GM23338 (cell line): ENCODE results near the gene PDCD7. TPM values are rescaled to one million over a fixed set of nuclear protein-coding genes. Genes with fewer than 3 reads are reported as not detected.
A peak's percentile ranks its signal among the peaks of the same experiment; 100 is the strongest.

Source experiments
- ATAC-seq: fragments of 200-7000 bp; cut with Tn5 transposase; 3 replicates; pipeline ENCODE4 v1.9.1; 2020
- DNase-seq: peaks from one replicate; pipeline ENCODE4 v3.0.0-alpha.2; 2015; ENCODE audit warnings: low spot score
- H2AFZ ChIP-seq: fragments of 200-600 bp; sonication (generic); 2 replicates; pipeline ENCODE4 v1.8.0; 2016; ENCODE audit warnings: antibody characterized with exemption, mild to moderate bottlenecking, moderate library complexity
- H3F3A ChIP-seq: fragments of 200-600 bp; sonication (generic); replicated peaks from 2 replicates; pipeline ENCODE4 v1.8.0; 2017; ENCODE audit warnings: antibody characterized with exemption, mixed run types, low read depth
- H3K27ac ChIP-seq: fragments of 200-600 bp; sonication (generic); 2 replicates; pipeline ENCODE4 v1.6.1; 2016; ENCODE audit warnings: low read depth
- H3K27me3 ChIP-seq: fragments of 200-600 bp; sonication (generic); 2 replicates; pipeline ENCODE4 v1.8.0; 2016; ENCODE audit warnings: mild to moderate bottlenecking, mixed run types, moderate library complexity; ENCODE audit not compliant: insufficient read depth
- H3K36me3 ChIP-seq: fragments of 200-600 bp; sonication (generic); 2 replicates; pipeline ENCODE4 v1.8.0; 2016; ENCODE audit warnings: mild to moderate bottlenecking; ENCODE audit not compliant: insufficient read depth
- H3K4me1 ChIP-seq: fragments of 200-600 bp; sonication (generic); 2 replicates; pipeline ENCODE4 v1.8.0; 2016; ENCODE audit warnings: mild to moderate bottlenecking, moderate library complexity; ENCODE audit not compliant: insufficient read depth
- H3K4me2 ChIP-seq: fragments of 200-600 bp; sonication (generic); 2 replicates; pipeline ENCODE4 v1.7.1; 2017; ENCODE audit warnings: mixed run types
- H3K4me3 ChIP-seq: fragments of 200-600 bp; sonication (generic); 2 replicates; pipeline ENCODE4 v1.6.1; 2016; ENCODE audit warnings: mixed run types
- H3K79me2 ChIP-seq: fragments of 200-600 bp; sonication (generic); replicated peaks from 2 replicates; pipeline ENCODE4 v1.8.0; 2017; ENCODE audit warnings: mild to moderate bottlenecking; ENCODE audit not compliant: insufficient read depth
- H3K9me2 ChIP-seq: fragments of 200-600 bp; sonication (generic); 2 replicates; pipeline ENCODE4 v1.8.0; 2017; ENCODE audit not compliant: insufficient read depth
- H4K20me1 ChIP-seq: fragments of 200-600 bp; sonication (generic); replicated peaks from 2 replicates; pipeline ENCODE4 v1.8.0; 2017; ENCODE audit warnings: mild to moderate bottlenecking; ENCODE audit not compliant: insufficient read depth
- H3K27ac Mint-ChIP-seq: 2 replicates; pipeline ENCODE4 v1.8.0; 2020; ENCODE audit warnings: inconsistent platforms, mild to moderate bottlenecking, moderate library complexity, mixed read lengths
- H3K27me3 Mint-ChIP-seq: 3 replicates; pipeline ENCODE4 v1.8.0; 2022; ENCODE audit warnings: low read depth, mild to moderate bottlenecking, moderate library complexity, mixed read lengths, inconsistent platforms; ENCODE audit not compliant: insufficient read depth, poor library complexity
- H3K36me3 Mint-ChIP-seq: 3 replicates; pipeline ENCODE4 v1.8.0; 2021; ENCODE audit warnings: low read depth, mild to moderate bottlenecking, inconsistent platforms, moderate library complexity, mixed read lengths
- H3K4me1 Mint-ChIP-seq: 3 replicates; pipeline ENCODE4 v1.8.0; 2020; ENCODE audit warnings: mild to moderate bottlenecking, inconsistent platforms, mixed read lengths
- H3K4me3 Mint-ChIP-seq: 3 replicates; pipeline ENCODE4 v1.8.0; 2021; ENCODE audit warnings: moderate library complexity, mild to moderate bottlenecking, inconsistent platforms, mixed read lengths
- H3K9me3 Mint-ChIP-seq: 3 replicates; pipeline ENCODE4 v1.8.0; 2020; ENCODE audit warnings: moderate library complexity, mild to moderate bottlenecking, inconsistent platforms, mixed read lengths
- EZH2 ChIP-seq: fragments of 200-600 bp; sonication (generic); IDR thresholded peaks from one replicate; pipeline ENCODE4 v1.8.0; 2017; ENCODE audit warnings: antibody characterized with exemption, mild to moderate bottlenecking, low read depth; ENCODE audit not compliant: unreplicated experiment
- JUNB ChIP-seq: IDR thresholded peaks from one replicate; pipeline ENCODE4 v1.6.1; 2016; ENCODE audit warnings: antibody characterized with exemption; ENCODE audit not compliant: unreplicated experiment
- STAT1 ChIP-seq: IDR thresholded peaks from one replicate; pipeline ENCODE4 v1.6.1; 2016; ENCODE audit warnings: antibody characterized with exemption; ENCODE audit not compliant: unreplicated experiment
- ZNF114 ChIP-seq: fragments of 250-450 bp; sonication (Bioruptor Pico); IDR thresholded peaks from 2 replicates; pipeline ENCODE4 v1.5.0; 2020; ENCODE audit warnings: mild to moderate bottlenecking, moderate library complexity
- polyA plus RNA-seq: library from polyadenylated mRNA; unstranded; fragments of >200 nt; fragmentation: Nextera tagmentation; extraction: Ambion mirVana; gene quantifications from 2 replicates; pipeline ENCODE4 v1.2.1, GENCODE V29; 2016
- total RNA-seq: library from RNA; depleted of rRNA; stranded (reverse); fragments of >200 nt; shearing (Covaris generic); gene quantifications from 2 replicates; pipeline ENCODE4 v1.2.3, GENCODE V29; 2014
- TF ChIP-seq, protein P1 (sequence below), 2 experiments: fragments of 200-600 bp in 1 of 2; sonication (generic) in 1 of 2; conservative IDR thresholded peaks; 2 replicates each; pipeline versions ENCODE4 v1.5.1 to v1.6.1; 2016 to 2017; ENCODE audit warnings: antibody characterized with exemption in 2 of 2, low read depth in 2 of 2, mild to moderate bottlenecking in 2 of 2, moderate library complexity in 1 of 2
- TF ChIP-seq, protein P2 (sequence below): fragments of 250-450 bp; sonication (Bioruptor Pico); IDR thresholded peaks from 2 replicates; pipeline ENCODE4 v1.5.0; 2020; ENCODE audit warnings: mild to moderate bottlenecking, moderate library complexity

Gene PDCD7
- total and polyA plus RNA-seq, 2 experiments from 2014 or later, result 16.8 to 21.2 TPM

DNA sequence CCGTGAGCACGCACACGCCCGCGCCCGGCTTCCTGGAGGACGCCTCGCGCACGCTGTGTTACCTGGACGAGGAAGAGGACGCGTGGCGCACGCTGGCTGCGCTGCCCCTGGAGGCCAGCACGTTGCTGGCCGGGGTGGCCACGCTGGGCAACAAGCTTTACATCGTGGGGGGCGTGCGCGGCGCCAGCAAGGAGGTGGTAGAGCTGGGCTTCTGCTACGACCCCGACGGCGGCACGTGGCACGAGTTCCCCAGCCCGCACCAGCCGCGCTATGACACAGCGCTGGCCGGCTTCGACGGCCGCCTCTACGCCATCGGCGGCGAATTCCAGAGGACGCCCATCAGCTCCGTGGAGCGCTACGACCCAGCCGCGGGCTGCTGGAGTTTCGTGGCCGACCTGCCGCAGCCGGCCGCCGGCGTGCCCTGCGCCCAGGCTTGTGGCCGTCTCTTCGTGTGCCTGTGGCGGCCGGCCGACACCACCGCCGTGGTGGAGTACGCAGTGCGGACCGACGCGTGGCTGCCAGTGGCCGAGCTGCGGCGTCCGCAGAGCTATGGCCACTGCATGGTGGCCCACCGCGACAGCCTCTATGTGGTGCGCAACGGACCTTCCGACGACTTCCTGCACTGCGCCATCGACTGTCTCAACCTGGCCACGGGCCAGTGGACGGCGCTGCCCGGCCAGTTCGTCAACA is 56.2 kb downstream of the PDCD7 start:
- H3K27me3 Mint-ChIP-seq, result peaks cover 18% of the 10 kb centered on the region
- peaks cover 8% of the 10 kb centered on the region for H3K9me3 Mint-ChIP-seq
- no peaks in the 10 kb centered on the region for H3K9me2 ChIP-seq
- peaks cover 16% of the 10 kb centered on the region for H3K4me1 ChIP-seq
- 0 out of 2 replicates have a peak, but pooled peaks cover 3% of the 10 kb centered on the region for H3K27me3 ChIP-seq
- H3K4me3 ChIP-seq, result no peak overlapping the region
- H3F3A ChIP-seq, result peaks cover 14% of the 10 kb centered on the region; the same call in 1 of the 2 replicates
- no peak overlapping the region for H3K27ac Mint-ChIP-seq
- peak; percentile 41 for DNase-seq
- ATAC-seq, result peak; percentile 30
- H3K36me3 Mint-ChIP-seq, result no peaks in the 10 kb centered on the region; the same call in 2 of the 3 replicates
- no peaks in the 10 kb centered on the region for H4K20me1 ChIP-seq
- no peak overlapping the region for H3K27ac ChIP-seq
- TF ChIP-seq STAT1 (no peak), EZH2 (no peak), JUNB (no peak), ZNF114 (CRISPR knock-in tag) (no peak)
- TF ChIP-seq, protein P1, sequence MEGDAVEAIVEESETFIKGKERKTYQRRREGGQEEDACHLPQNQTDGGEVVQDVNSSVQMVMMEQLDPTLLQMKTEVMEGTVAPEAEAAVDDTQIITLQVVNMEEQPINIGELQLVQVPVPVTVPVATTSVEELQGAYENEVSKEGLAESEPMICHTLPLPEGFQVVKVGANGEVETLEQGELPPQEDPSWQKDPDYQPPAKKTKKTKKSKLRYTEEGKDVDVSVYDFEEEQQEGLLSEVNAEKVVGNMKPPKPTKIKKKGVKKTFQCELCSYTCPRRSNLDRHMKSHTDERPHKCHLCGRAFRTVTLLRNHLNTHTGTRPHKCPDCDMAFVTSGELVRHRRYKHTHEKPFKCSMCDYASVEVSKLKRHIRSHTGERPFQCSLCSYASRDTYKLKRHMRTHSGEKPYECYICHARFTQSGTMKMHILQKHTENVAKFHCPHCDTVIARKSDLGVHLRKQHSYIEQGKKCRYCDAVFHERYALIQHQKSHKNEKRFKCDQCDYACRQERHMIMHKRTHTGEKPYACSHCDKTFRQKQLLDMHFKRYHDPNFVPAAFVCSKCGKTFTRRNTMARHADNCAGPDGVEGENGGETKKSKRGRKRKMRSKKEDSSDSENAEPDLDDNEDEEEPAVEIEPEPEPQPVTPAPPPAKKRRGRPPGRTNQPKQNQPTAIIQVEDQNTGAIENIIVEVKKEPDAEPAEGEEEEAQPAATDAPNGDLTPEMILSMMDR (conservative IDR thresholded peaks at IDR 0.05; ENCODE audit: low read depth in 2 of 2), result peak in 1 of 2 experiments; percentile 8; a peak in 1 of 4 replicates
- TF ChIP-seq, protein P2, sequence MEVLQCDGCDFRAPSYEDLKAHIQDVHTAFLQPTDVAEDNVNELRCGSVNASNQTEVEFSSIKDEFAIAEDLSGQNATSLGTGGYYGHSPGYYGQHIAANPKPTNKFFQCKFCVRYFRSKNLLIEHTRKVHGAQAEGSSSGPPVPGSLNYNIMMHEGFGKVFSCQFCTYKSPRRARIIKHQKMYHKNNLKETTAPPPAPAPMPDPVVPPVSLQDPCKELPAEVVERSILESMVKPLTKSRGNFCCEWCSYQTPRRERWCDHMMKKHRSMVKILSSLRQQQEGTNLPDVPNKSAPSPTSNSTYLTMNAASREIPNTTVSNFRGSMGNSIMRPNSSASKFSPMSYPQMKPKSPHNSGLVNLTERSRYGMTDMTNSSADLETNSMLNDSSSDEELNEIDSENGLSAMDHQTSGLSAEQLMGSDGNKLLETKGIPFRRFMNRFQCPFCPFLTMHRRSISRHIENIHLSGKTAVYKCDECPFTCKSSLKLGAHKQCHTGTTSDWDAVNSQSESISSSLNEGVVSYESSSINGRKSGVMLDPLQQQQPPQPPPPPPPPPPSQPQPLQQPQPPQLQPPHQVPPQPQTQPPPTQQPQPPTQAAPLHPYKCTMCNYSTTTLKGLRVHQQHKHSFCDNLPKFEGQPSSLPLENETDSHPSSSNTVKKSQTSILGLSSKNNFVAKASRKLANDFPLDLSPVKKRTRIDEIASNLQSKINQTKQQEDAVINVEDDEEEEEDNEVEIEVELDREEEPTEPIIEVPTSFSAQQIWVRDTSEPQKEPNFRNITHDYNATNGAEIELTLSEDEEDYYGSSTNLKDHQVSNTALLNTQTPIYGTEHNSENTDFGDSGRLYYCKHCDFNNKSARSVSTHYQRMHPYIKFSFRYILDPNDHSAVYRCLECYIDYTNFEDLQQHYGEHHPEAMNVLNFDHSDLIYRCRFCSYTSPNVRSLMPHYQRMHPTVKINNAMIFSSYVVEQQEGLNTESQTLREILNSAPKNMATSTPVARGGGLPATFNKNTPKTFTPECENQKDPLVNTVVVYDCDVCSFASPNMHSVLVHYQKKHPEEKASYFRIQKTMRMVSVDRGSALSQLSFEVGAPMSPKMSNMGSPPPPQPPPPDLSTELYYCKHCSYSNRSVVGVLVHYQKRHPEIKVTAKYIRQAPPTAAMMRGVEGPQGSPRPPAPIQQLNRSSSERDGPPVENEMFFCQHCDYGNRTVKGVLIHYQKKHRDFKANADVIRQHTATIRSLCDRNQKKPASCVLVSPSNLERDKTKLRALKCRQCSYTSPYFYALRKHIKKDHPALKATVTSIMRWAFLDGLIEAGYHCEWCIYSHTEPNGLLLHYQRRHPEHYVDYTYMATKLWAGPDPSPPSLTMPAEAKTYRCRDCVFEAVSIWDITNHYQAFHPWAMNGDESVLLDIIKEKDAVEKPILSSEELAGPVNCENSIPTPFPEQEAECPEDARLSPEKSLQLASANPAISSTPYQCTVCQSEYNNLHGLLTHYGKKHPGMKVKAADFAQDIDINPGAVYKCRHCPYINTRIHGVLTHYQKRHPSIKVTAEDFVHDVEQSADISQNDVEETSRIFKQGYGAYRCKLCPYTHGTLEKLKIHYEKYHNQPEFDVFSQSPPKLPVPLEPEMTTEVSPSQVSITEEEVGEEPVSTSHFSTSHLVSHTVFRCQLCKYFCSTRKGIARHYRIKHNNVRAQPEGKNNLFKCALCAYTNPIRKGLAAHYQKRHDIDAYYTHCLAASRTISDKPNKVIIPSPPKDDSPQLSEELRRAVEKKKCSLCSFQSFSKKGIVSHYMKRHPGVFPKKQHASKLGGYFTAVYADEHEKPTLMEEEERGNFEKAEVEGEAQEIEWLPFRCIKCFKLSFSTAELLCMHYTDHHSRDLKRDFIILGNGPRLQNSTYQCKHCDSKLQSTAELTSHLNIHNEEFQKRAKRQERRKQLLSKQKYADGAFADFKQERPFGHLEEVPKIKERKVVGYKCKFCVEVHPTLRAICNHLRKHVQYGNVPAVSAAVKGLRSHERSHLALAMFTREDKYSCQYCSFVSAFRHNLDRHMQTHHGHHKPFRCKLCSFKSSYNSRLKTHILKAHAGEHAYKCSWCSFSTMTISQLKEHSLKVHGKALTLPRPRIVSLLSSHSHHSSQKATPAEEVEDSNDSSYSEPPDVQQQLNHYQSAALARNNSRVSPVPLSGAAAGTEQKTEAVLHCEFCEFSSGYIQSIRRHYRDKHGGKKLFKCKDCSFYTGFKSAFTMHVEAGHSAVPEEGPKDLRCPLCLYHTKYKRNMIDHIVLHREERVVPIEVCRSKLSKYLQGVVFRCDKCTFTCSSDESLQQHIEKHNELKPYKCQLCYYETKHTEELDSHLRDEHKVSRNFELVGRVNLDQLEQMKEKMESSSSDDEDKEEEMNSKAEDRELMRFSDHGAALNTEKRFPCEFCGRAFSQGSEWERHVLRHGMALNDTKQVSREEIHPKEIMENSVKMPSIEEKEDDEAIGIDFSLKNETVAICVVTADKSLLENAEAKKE (CRISPR knock-in tag), result no peak
- no peaks in the 10 kb centered on the region for H3K79me2 ChIP-seq
- H2AFZ ChIP-seq, result peak overlapping the region; percentile 99
- no peak overlapping the region for H3K4me2 ChIP-seq
- no peak overlapping the region; the same call in 2 of the 3 replicates for H3K4me3 Mint-ChIP-seq
- peaks cover 27% of the 10 kb centered on the region for H3K4me1 Mint-ChIP-seq
- no peaks in the 10 kb centered on the region for H3K36me3 ChIP-seq
